Right ventricle myocardium superior (tissue), 1 donor: ENCODE results near the gene CEACAM1. TPM values are rescaled to one million over a fixed set of nuclear protein-coding genes. Genes with fewer than 3 reads are reported as not detected.
"Not testable (repeated sequence)": the region's sequence is repeated elsewhere in the genome, so short reads cannot be mapped to it uniquely, and the experiment has no call there.

Experiments
- ATAC-seq: fragments of 200-7000 bp; cut with Tn5 transposase; one replicate; pipeline ENCODE4 v1.9.1; 2020; ENCODE audit warnings: mild to moderate bottlenecking; ENCODE audit not compliant: poor library complexity
- DNase-seq: peaks from one replicate; pipeline ENCODE4 v3.0.0-alpha.2; 2020
- intact Hi-C: fragments of 100-400 bp; cut with DNase I; formaldehyde crosslinking; loops from one replicate; pipeline ENCODE4 v1.11.2; 2022
- total RNA-seq: library from RNA; stranded (reverse); fragmentation: NEBNext Ultra II Directional; extraction: Animal tissue kit (Norgen Biotek cat#: 25700); gene quantifications from one replicate; pipeline ENCODE4 v1.2.1, GENCODE V29; 2021
- donor health status: DM: no; HTN: yes; CAD: no; lungs with severe emphysema.

The CEACAM1 gene
- total RNA-seq, 1 donor from 2014 or later = 2.6 TPM

- ATAC-seq = no peak
- DNase-seq = no peak
- intact Hi-C loops = no loop called here
These were observed 6.8 kb downstream of the CEACAM1 start for GRCh38 chr19:42521346-42522030.

- ATAC-seq = no peak
- intact Hi-C loops = no loop called here
- no peak for DNase-seq
These were observed 9.2 kb downstream of the CEACAM1 start for GRCh38 chr19:42519108-42519507.

GRCh38 chr19:42516771-42517170 is 11.5 kb downstream of the CEACAM1 start:
- ATAC-seq = no peak
- no peak for DNase-seq
- intact Hi-C loops = no loop called here

GRCh38 chr19:42515241-42515832 is 12.9 kb downstream of the CEACAM1 start:
- ATAC-seq = no peak
- DNase-seq = no peak
- intact Hi-C loops = no loop called here

GRCh38 chr19:42514449-42514848 is 13.8 kb downstream of the CEACAM1 start:
- ATAC-seq = no peak
- no peak for DNase-seq
- intact Hi-C loops = no loop called here

- DNase-seq = no peak
- intact Hi-C loops = no loop called here
- no peak for ATAC-seq
These were observed 15.5 kb downstream of the CEACAM1 start for GRCh38 chr19:42512743-42513304.

GRCh38 chr19:42512130-42512636 is 16.1 kb downstream of the CEACAM1 start:
- DNase-seq (no peak), ATAC-seq (no peak)
- intact Hi-C loops = no loop called here

GRCh38 chr19:42511340-42511739 is 16.9 kb downstream of the CEACAM1 start:
- DNase-seq = no peak
- no peak for ATAC-seq
- intact Hi-C loops = no loop called here

GRCh38 chr19:42508892-42509444 is 19.3 kb downstream of the CEACAM1 start:
- no peak for DNase-seq
- intact Hi-C loops = no loop called here
- ATAC-seq = no peak

GRCh38 chr19:42505066-42505465 is 23.2 kb downstream of the CEACAM1 start:
- ATAC-seq (no peak), DNase-seq (no peak)
- intact Hi-C loops = no loop called here

GRCh38 chr19:42501733-42502132 is 26.5 kb downstream of the CEACAM1 start:
- no peak for DNase-seq
- no peak for ATAC-seq
- intact Hi-C loops = no loop called here

GRCh38 chr19:42501243-42501642 is 27.0 kb downstream of the CEACAM1 start:
- DNase-seq, intact Hi-C loops, ATAC-seq: not testable (repeated sequence)

GRCh38 chr19:42498169-42498757 is 30.0 kb downstream of the CEACAM1 start:
- intact Hi-C loops = no loop called here
- no peak for ATAC-seq
- DNase-seq = no peak

- ATAC-seq (no peak), DNase-seq (no peak)
- intact Hi-C loops = no loop called here
These were observed 30.7 kb downstream of the CEACAM1 start for GRCh38 chr19:42497492-42498168.

GRCh38 chr19:42496460-42497133 is 31.7 kb downstream of the CEACAM1 start:
- intact Hi-C loops = no loop called here
- no peak for DNase-seq

GRCh38 chr19:42495663-42496062 is 32.6 kb downstream of the CEACAM1 start:
- ATAC-seq (no peak), DNase-seq (no peak)
- intact Hi-C loops = no loop called here

More at GRCh38 chr19:42496460-42497133, 31.7 kb downstream of the CEACAM1 start:
- ATAC-seq = no peak

- no peak for ATAC-seq
- no peak for DNase-seq
- intact Hi-C loops = no loop called here
These were observed 34.0 kb downstream of the CEACAM1 start for GRCh38 chr19:42494321-42494720.

- DNase-seq (no peak), ATAC-seq (no peak)
- intact Hi-C loops = no loop called here
These were observed 39.3 kb downstream of the CEACAM1 start for GRCh38 chr19:42488783-42489521.
